ENCODE measurements around the gene TCEA3.

TCEA3 gene

DNA sequence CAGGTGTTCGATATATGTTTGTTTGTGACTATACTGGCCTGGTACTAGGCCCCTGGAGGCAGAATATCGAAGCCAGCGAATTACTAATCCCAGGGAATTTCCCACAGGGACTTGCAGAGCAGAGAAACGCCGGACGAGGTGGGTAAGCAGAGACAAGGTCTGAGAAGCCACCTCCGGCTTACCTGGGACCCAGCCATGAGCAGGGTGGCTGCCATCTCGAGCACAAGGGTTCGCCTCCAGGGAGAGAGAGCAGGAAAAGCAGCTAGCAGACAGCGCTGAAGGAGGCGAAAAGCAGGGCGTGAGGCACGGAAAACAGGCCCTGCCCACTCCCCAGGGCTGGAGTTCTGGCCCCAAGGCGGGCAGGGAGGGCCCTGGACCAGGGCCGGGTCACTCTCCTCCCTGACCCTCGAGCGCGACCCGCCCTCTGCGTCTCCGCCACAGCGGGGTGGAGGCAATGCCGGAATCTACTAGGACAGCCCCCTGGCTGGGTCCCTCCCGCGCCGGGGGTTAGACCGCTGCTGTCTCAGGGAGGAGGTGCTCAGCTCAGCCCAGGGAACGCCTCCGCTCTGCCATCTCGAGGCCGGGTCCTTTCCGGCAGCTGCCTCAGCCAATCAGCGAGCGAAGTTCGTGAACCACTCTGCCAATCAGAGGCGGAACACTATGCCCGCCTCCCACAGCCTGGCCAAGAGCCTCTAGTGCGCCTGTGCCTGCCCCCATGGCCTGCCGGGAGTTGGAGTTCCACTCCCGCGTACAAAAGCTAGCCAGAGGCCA lies 56.6 kb downstream of the TCEA3 start:
- DNase-seq (ENCODE audit: low read depth): peak; percentile 97

- DNase-seq (ENCODE audit: low read depth): no peak
Measured at GRCh38 chr1:23367451-23367790, 57.1 kb downstream of the TCEA3 start.

- no peak for DNase-seq (ENCODE audit: low read depth)
Measured at GRCh38 chr1:23366598-23366997, 58.0 kb downstream of the TCEA3 start.

DNA sequence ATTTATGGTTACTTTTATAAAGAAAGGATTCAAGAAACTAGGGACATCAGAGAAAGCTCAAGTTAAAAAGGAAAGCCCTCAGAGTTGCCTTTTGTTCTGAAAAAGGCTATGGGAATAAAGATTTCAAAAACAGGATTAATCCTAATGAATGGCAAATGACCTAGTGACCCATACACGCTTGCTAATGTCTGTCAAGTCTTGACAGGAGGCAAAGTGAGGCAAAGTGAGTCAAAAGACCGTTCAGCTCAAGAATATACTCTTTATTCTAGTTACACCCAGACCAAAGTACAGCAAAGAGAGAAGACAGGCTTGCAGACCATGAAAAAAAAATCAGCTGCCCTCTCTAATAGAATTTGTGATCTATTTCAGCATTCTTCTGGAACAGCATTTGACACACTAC lies 58.4 kb downstream of the TCEA3 start:
- no peak for DNase-seq (ENCODE audit: low read depth)

DNA sequence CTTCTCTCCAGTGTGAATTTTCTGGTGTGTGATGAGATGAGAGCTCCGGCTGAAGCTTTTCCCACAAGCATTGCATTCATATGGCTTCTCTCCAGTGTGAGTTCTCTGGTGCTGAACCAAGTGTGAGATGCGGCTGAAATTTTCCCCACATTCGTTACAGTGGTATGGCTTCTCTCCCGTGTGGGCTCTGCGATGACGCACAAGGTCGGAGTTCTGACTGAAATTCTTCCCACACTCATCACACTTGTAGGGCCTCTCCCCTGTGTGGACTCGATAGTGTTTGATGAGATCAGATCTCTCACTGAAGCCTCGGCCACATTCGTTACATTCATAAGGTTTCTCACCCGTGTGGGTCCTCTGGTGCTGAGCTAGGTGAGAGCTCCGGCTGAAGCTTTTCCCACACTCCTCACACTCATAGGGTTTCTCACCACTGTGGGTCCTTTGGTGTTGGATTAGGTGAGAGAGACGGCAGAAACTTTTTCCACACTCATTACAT lies 62.3 kb downstream of the TCEA3 start:
- DNase-seq (ENCODE audit: low read depth): no peak

DNA sequence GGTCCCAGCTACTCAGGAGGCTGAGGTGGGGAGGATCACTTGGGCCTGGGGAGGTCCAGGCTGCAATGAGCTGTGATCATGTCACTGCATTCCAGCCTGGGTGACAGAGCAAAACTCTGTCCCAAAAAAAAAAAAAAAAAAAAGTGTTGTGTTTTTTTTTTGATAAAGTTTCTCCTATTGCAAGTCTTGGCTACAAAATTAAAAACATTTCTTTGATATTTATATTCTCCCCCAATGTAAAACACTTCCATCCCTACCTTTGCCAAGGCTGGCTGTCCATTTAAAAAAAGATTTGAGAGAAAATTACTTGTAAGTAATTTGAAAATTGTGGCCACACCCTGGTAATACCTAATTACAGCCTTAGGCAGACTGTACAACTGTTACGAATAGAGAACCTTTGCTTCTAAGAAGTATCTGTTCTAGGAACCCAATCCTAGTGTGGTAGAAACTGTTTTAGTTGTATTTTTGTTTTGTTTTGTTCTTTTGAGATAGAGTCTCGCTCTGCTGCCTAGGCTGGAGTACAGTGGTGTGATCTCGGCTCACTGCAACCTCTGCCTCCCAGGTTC lies 66.2 kb downstream of the TCEA3 start:
- DNase-seq (ENCODE audit: low read depth): no peak

- DNase-seq (ENCODE audit: low read depth): no peak
Measured at GRCh38 chr1:23357138-23357908, 67.2 kb downstream of the TCEA3 start.

GRCh38 chr1:23356471-23357137 lies 67.9 kb downstream of the TCEA3 start:
- no peak for DNase-seq (ENCODE audit: low read depth)

- no peak for DNase-seq (ENCODE audit: low read depth)
Measured at GRCh38 chr1:23354245-23354644, 70.3 kb downstream of the TCEA3 start.

DNA sequence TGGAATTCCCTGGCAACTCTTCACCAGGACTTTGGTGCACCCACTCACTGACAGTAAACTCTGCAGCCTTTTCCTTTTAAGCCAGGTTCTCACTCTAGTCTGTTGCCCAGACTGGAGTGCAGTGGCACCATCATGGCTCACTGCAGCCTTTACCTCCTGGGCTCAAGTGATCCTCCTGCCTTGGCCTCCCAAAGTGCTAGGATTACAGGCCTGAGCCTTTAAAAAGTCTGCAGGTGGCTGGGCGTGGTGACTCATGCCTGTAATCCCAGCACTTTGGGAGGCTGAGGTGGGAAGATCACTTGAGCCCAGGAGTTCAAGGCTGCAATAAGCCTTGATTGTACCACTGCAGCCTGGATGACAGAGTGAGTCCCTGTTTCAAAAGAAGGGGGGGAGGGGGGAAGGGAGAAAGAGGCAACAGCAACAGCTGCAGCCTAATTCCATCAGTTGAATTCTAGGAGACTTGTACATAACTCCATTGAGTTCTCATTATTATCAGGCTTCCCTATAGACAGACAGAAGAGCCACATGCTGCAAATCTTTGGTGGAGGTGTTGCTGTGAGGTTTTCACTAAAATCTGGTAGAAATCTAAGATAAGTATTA lies 72.4 kb downstream of the TCEA3 start:
- no peak for DNase-seq (ENCODE audit: low read depth)

DNA sequence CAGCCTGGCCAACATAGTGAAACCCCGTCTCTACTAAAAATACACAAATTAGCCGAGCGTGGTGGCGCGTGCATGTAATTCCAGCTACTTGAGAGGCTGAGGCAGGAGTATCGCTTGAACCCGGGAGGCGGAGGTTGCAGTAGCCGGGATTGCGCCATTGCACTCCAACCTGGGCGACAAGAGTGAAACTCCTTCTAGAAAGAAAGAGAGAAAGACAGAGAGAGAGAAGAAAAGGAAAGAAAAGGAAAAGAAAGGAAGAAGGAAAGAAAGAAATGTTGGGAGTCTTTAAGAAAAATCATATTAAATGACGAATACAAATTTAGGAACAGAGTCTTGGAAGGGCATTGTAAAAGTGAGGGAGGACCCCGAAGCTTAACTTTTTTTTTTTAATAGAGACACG lies 78.6 kb downstream of the TCEA3 start:
- DNase-seq (ENCODE audit: low read depth): no peak

DNA sequence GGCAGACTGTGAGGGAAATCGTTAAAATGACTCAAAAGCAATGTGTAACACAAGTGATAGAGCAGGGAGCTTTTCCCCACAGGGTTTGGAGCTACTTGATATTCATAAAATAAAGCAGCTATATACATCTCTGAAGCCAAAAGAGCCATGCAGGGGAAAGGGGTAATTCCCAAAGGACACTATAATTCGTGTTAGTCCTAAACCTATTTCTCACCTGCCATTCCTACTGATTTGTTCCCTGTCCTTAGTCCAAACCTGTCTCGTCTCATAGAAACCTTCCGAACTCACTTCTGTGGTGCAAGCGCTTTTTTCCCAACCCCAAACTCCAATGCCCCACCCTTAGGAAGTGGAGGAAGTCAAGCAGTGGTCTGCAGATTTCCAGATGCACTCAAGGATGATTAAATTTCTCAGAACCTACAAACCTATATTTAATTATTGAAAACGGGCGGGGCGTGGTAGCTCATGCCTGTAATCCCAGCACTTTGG lies 79.5 kb downstream of the TCEA3 start:
- no peak for DNase-seq (ENCODE audit: low read depth)

DNA sequence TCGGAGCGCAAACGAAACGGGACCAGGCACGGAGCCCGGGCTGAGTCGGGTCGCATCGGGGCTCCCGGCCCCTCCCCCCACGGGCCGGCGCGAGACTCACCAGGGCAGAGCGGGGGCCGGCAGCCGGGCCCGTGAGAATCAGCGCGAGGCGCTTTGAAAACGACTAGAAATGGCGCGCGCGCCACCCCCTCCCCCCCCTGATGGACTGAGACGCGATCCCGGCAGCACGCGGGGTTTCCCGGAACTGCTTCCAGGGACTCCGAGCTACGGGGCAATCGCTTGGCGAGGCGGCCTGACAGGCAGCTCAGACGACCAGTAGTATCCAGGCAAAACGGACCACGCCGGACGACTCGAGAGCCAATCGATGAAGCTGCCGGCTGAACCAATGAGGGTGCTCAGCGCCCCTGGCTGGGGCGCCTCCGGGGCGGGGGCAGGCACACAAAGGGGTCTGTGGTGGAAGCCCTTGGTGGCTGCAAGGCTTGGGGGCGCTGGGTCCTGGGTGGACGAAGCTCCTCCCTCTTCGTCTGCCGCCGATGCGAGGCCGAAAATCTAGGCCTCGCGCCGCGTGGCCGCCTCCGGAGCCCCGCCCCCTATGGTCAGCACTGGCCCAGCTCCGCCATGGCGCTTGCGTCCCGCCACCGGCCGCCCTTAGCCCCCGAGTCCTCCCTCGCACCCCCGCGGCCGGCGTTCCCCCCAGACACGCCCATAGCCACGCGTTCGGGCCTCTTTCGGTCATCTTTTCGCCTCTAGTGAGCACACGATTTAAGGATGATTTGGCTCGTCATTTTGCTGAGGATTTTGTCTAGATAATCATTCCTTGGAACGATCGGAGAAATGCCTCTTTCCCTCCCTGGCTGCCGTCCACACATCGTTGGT lies 80.2 kb downstream of the TCEA3 start, which contains the start of gene HNRNPR:
Gene HNRNPR (minus strand): TSS at position 174 of the 876 bp plus-strand sequence. CDS start 3,276 bp downstream, outside the sequence.
- peak; percentile 99 for DNase-seq (ENCODE audit: low read depth)

- DNase-seq (ENCODE audit: low read depth): peak; percentile 48
Measured at GRCh38 chr1:23343221-23344110, 81.1 kb downstream of the TCEA3 start.

DNA sequence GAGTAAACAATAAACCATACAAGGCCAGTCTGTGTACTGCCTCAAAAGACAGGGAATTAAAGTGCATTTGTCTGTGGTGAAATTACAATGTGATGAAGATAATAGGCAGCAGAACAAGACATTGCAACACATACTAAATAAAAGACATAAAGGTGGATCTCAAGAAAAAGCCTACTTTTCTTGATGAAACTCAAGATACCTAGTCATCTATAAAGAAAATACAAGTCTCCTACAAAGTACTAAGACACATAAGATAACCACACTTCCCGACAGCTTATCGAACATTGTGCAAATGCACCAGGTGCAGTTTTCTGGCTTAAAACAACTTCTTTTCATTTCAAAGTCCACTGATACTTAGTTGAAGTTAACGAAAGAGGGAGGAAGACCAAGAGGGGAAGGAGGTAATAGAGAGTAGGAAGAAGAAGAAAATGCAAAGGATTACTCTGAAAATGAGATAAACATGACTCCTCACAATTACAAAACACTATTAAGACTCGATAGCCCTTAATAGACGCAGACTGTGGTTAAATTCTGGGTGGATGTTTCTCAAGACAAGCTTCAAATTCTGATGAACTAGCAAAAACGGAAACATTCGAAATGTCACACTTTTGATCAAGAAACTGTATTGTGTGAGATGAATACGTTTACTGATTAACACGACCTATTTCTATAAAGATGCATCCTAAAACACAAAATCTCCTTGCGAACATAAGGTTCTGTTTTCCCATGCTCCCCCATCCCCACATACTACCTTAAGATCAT lies 82.4 kb downstream of the TCEA3 start:
- DNase-seq (ENCODE audit: low read depth): no peak

DNA sequence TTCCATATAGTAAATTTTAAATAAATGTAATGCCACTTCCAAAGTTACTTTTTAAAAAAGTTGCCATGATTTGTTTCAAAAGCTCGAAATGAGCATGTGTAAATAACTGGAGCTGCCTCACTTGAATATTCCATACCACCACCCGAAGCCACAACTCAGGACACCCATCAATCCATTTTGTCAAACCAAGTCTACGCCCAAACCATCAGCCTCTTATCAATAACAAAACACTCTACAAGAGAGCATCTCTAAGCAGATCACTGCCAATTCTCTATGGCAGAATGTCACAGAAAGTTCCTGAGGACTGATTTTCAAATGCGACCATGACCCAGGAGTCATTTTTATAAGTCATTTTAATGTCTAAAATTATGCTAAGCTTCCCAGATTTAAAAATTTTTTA lies 84.9 kb downstream of the TCEA3 start:
- no peak for DNase-seq (ENCODE audit: low read depth)

DNA sequence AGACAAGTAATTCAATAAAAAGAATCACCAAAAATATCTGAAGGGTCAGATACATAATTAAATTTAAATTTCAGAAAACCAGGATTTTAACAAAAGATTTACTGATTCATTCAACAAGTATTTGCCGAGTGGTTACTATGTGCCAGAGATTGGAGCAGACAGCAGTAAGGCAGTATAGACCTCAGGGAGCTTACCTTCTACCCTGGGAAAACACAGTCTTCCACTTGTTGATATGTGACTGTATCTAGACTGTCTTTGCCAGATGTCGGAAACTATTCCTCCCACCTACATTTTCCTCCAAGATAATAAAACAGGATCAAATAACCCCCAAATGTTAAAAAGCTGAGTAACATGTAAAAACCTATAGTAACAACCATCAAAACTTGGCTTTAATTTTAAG lies 86.7 kb downstream of the TCEA3 start:
- DNase-seq (ENCODE audit: low read depth): no peak

DNA sequence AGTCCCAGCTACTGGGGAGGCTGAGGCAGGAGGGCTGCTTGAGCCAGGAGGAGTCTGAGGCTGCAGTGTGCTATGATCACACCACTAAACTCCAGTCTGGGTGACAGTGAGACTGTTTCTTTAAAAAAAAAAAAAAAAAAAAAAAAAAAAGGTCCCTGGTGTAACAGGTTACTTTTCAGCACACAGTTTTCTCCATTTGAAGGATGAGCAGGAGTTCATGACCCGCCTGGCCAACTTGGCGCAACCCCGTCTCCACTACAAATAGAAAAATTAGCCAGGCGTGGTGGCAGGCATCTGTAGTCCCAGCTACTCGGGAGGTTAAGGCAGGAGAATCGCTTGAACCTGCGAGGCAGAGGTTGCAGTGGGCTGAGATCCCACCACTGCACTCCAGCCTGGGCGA lies 92.8 kb downstream of the TCEA3 start:
- no peak for DNase-seq (ENCODE audit: low read depth)
